ENCODE measurements around the gene NANP.
"Not testable (repeated sequence)": the region's sequence is repeated elsewhere in the genome, so short reads cannot be mapped to it uniquely, and the experiment has no call there.

Gene NANP

GRCh38 chr20:25601659-25602058, 22.2 kb downstream of the NANP start:
- no peak for TF ChIP-seq CTCF (IDR thresholded peaks at IDR 0.05; ENCODE audit: low read depth, low read length)
- Histone ChIP-seq H3K27me3 (ENCODE audit: insufficient read depth, low read depth, severe bottlenecking) (no peaks in the 10 kb centered on the region), H3K36me3 (no peaks in the 10 kb centered on the region), H3K4me3 (ENCODE audit: low read depth, low read length) (no peak overlapping the region), H3K9me3 (ENCODE audit: severe bottlenecking) (no peaks in the 10 kb centered on the region), H3K27ac (no peak overlapping the region)
- DNase-seq: no peak

GRCh38 chr20:25600632-25601031, 23.2 kb downstream of the NANP start:
- Histone ChIP-seq H3K4me3 (ENCODE audit: low read depth, low read length) (no peak overlapping the region), H3K36me3 (no peaks in the 10 kb centered on the region), H3K27me3 (ENCODE audit: insufficient read depth, low read depth, severe bottlenecking) (no peaks in the 10 kb centered on the region), H3K9me3 (ENCODE audit: severe bottlenecking) (no peaks in the 10 kb centered on the region), H3K27ac (no peak overlapping the region)
- no peak for DNase-seq
- TF ChIP-seq CTCF (IDR thresholded peaks at IDR 0.05; ENCODE audit: low read depth, low read length): no peak

GRCh38 chr20:25592135-25592852, 31.5 kb downstream of the NANP start:
- Histone ChIP-seq H3K9me3 (ENCODE audit: severe bottlenecking) (no peaks in the 10 kb centered on the region), H3K36me3 (no peaks in the 10 kb centered on the region), H3K27me3 (ENCODE audit: insufficient read depth, low read depth, severe bottlenecking) (no peaks in the 10 kb centered on the region), H3K4me3 (ENCODE audit: low read depth, low read length) (no peak overlapping the region), H3K27ac (no peak overlapping the region)
- TF ChIP-seq CTCF (IDR thresholded peaks at IDR 0.05; ENCODE audit: low read depth, low read length): no peak
- DNase-seq: no peak

- not testable (repeated sequence) for H3K27ac ChIP-seq; H3K36me3 ChIP-seq; H3K4me3 ChIP-seq (ENCODE audit: low read depth, low read length); H3K9me3 ChIP-seq (ENCODE audit: severe bottlenecking); DNase-seq; H3K27me3 ChIP-seq (ENCODE audit: insufficient read depth, low read depth, severe bottlenecking)
These were observed 33.0 kb downstream of the NANP start for GRCh38 chr20:25590778-25591177.

GRCh38 chr20:25588491-25588890, 35.3 kb downstream of the NANP start:
- TF ChIP-seq CTCF (IDR thresholded peaks at IDR 0.05; ENCODE audit: low read depth, low read length): no peak
- Histone ChIP-seq H3K27me3 (ENCODE audit: insufficient read depth, low read depth, severe bottlenecking) (no peaks in the 10 kb centered on the region), H3K27ac (no peak overlapping the region), H3K9me3 (ENCODE audit: severe bottlenecking) (no peaks in the 10 kb centered on the region), H3K4me3 (ENCODE audit: low read depth, low read length) (no peak overlapping the region), H3K36me3 (no peaks in the 10 kb centered on the region; the same call in 1 of the 2 replicates)
- DNase-seq: no peak

GRCh38 chr20:25587536-25587935, 36.3 kb downstream of the NANP start:
- Histone ChIP-seq H3K36me3 (no peaks in the 10 kb centered on the region; the same call in 1 of the 2 replicates), H3K27me3 (ENCODE audit: insufficient read depth, low read depth, severe bottlenecking) (no peaks in the 10 kb centered on the region), H3K27ac (no peak overlapping the region), H3K9me3 (ENCODE audit: severe bottlenecking) (no peaks in the 10 kb centered on the region), H3K4me3 (ENCODE audit: low read depth, low read length) (no peak overlapping the region)
- no peak for DNase-seq
- no peak for TF ChIP-seq CTCF (IDR thresholded peaks at IDR 0.05; ENCODE audit: low read depth, low read length)
